ENCODE data around the gene MAP2. TPM values are rescaled to one million over a fixed set of nuclear protein-coding genes. Genes with fewer than 3 reads are reported as not detected.

MAP2 gene
- total and polyA plus RNA-seq, 5 experiments from 2014 or later: 0.26 to 0.47 TPM; not detected in 3

GRCh38 chr2:209761566-209761965 is 337.7 kb downstream of the MAP2 start:
- Mint-ChIP-seq H3K27me3 (no peaks in the 10 kb centered on the region), H3K4me3 (no peak overlapping the region), H3K27ac (no peak overlapping the region), H3K4me1 (no peaks in the 10 kb centered on the region), H3K9me3 (peaks cover 0 to 11% (median 0%) of the 10 kb centered on the region in 9 donors), H3K36me3 (no peaks in the 10 kb centered on the region)
- no peak for DNase-seq
- ATAC-seq: no peak
- POLR2A ChIA-PET: no interaction called here

GRCh38 chr2:209762563-209762962 is 338.7 kb downstream of the MAP2 start:
- no peak for DNase-seq
- POLR2A ChIA-PET: no interaction called here
- no peak overlapping the region for H3K4me3 Mint-ChIP-seq

GRCh38 chr2:209763106-209763505 is 339.3 kb downstream of the MAP2 start:
- Mint-ChIP-seq H3K4me1 (no peaks in the 10 kb centered on the region), H3K9me3 (peaks cover 0 to 13% (median 0%) of the 10 kb centered on the region in 9 donors), H3K36me3 (no peaks in the 10 kb centered on the region), H3K27me3 (peaks cover 0 to 7% (median 3%) of the 10 kb centered on the region in 5 donors), H3K4me3 (no peak overlapping the region), H3K27ac (no peak overlapping the region)
- POLR2A ChIA-PET: no interaction called here
- ATAC-seq (no peak), DNase-seq (no peak)

More at GRCh38 chr2:209762563-209762962, 338.7 kb downstream of the MAP2 start:
- no peaks in the 10 kb centered on the region for H3K4me1 Mint-ChIP-seq
- no peak for ATAC-seq
- peaks cover 0 to 11% (median 0%) of the 10 kb centered on the region in 9 donors for H3K9me3 Mint-ChIP-seq
- no peak overlapping the region for H3K27ac Mint-ChIP-seq
- peaks cover 0 to 2% (median 0%) of the 10 kb centered on the region in 5 donors for H3K27me3 Mint-ChIP-seq
- no peaks in the 10 kb centered on the region for H3K36me3 Mint-ChIP-seq

GRCh38 chr2:209766613-209767012 is 342.8 kb downstream of the MAP2 start:
- DNase-seq (no peak), ATAC-seq (no peak)
- Mint-ChIP-seq H3K36me3 (no peaks in the 10 kb centered on the region), H3K27ac (no peak overlapping the region), H3K4me1 (peaks cover 0 to 4% (median 3%) of the 10 kb centered on the region in 4 donors), H3K9me3 (peaks cover 0 to 33% (median 0%) of the 10 kb centered on the region in 9 donors), H3K27me3 (peaks cover 14 to 42% (median 20%) of the 10 kb centered on the region in 5 donors), H3K4me3 (no peak overlapping the region)
- POLR2A ChIA-PET: no interaction called here

- Mint-ChIP-seq H3K9me3 (peaks cover 0 to 29% (median 0%) of the 10 kb centered on the region in 9 donors), H3K4me3 (no peak overlapping the region), H3K27ac (no peak overlapping the region), H3K27me3 (peaks cover 14 to 44% (median 22%) of the 10 kb centered on the region in 5 donors), H3K36me3 (no peaks in the 10 kb centered on the region), H3K4me1 (peaks cover 0 to 4% (median 3%) of the 10 kb centered on the region in 4 donors)
- no peak for DNase-seq
- ATAC-seq: no peak
- POLR2A ChIA-PET: no interaction called here
Observed at GRCh38 chr2:209767316-209767715, 343.5 kb downstream of the MAP2 start.

GRCh38 chr2:209768557-209768956 is 344.7 kb downstream of the MAP2 start:
- Mint-ChIP-seq H3K27me3 (peaks cover 24 to 52% (median 28%) of the 10 kb centered on the region in 5 donors), H3K4me1 (peaks cover 0 to 4% (median 3%) of the 10 kb centered on the region in 4 donors), H3K9me3 (peaks cover 0 to 29% (median 0%) of the 10 kb centered on the region in 9 donors), H3K36me3 (no peaks in the 10 kb centered on the region), H3K4me3 (no peak overlapping the region), H3K27ac (no peak overlapping the region)
- DNase-seq (no peak), ATAC-seq (no peak)
- POLR2A ChIA-PET: no interaction called here

GRCh38 chr2:209771474-209772289 is 347.8 kb downstream of the MAP2 start, which contains the start of gene UNC80:
TSS of gene UNC80 (plus strand) at chr2:209771832. CDS start at chr2:209772073, 241 bp downstream.
- ATAC-seq (no peak), DNase-seq (peak in 1 of 10 donors; percentile 6)
- Mint-ChIP-seq H3K4me3 (peak within 1 kb of the TSS in 3 of 10 donors; percentile 16 to 63 (median 36)), H3K36me3 (no peaks in the 10 kb centered on the region), H3K9me3 (peaks cover 0 to 29% (median 0%) of the 10 kb centered on the region in 9 donors), H3K27ac (no peak within 1 kb of the TSS), H3K4me1 (peaks cover 0 to 4% (median 3%) of the 10 kb centered on the region in 4 donors), H3K27me3 (peaks cover 25 to 55% (median 28%) of the 10 kb centered on the region in 5 donors)
- POLR2A ChIA-PET: no interaction called here

GRCh38 chr2:209772290-209772685 is 348.4 kb downstream of the MAP2 start:
- H3K4me3 Mint-ChIP-seq: no peak overlapping the region
- peaks cover 0 to 4% (median 3%) of the 10 kb centered on the region in 4 donors for H3K4me1 Mint-ChIP-seq
- no peak for ATAC-seq
- H3K36me3 Mint-ChIP-seq: no peaks in the 10 kb centered on the region
- H3K27ac Mint-ChIP-seq: no peak overlapping the region
- H3K9me3 Mint-ChIP-seq: peaks cover 0 to 29% (median 0%) of the 10 kb centered on the region in 9 donors
- no peak for DNase-seq
- peaks cover 25 to 55% (median 28%) of the 10 kb centered on the region in 5 donors for H3K27me3 Mint-ChIP-seq
- POLR2A ChIA-PET: no interaction called here

- Mint-ChIP-seq H3K36me3 (no peaks in the 10 kb centered on the region), H3K27ac (peak overlapping the region in 1 of 10 donors; percentile 7), H3K4me1 (peaks cover 0 to 4% (median 3%) of the 10 kb centered on the region in 4 donors), H3K9me3 (peaks cover 0 to 23% (median 0%) of the 10 kb centered on the region in 9 donors), H3K27me3 (peaks cover 24 to 45% (median 30%) of the 10 kb centered on the region in 5 donors), H3K4me3 (no peak overlapping the region)
- POLR2A ChIA-PET: no interaction called here
- no peak for DNase-seq
- no peak for ATAC-seq
Observed at GRCh38 chr2:209773377-209773776, 349.5 kb downstream of the MAP2 start.
